ENCODE data around the gene KRCC1.

- TF ChIP-seq CTCF (IDR thresholded peaks at IDR 0.05) (no peak), POLR2A (IDR thresholded peaks at IDR 0.05) (no peak)
Observed at GRCh38 chr2:88081924-88082608, 26.5 kb upstream of the KRCC1 start.
